ENCODE measurements around the gene CRACR2B.

The CRACR2B gene
- total RNA-seq, result 0.17 to 1.4 (median 0.44) reads per million in 3 donors

GRCh38 chr11:827897-828192, at the start of gene CRACR2B:
CRACR2B (plus strand) TSS chr11:827919; CDS start chr11:828608, 689 bp downstream.
- Histone ChIP-seq H3K4me3 (ENCODE audit: insufficient read depth, low read depth, low read length, poor library complexity, severe bottlenecking) (peak within 1 kb of the TSS; percentile 57), H3K9me3 (ENCODE audit: control insufficient read depth, low read length) (no peaks in the 10 kb centered on the region), H3K27ac (ENCODE audit: insufficient read depth, low read length, poor library complexity, severe bottlenecking) (peak within 1 kb of the TSS; percentile 48), H3K27me3 (replicated peaks; ENCODE audit: control insufficient read depth, insufficient read depth, low read length, poor library complexity, severe bottlenecking) (peaks cover 51% of the 10 kb centered on the region), H3K4me1 (ENCODE audit: control insufficient read depth, insufficient read depth, low read length, poor library complexity, severe bottlenecking) (peaks cover 38% of the 10 kb centered on the region), H3K36me3 (ENCODE audit: control insufficient read depth, insufficient read depth, low read length) (peaks cover 18% of the 10 kb centered on the region)
- DNase-seq, result no peak

GRCh38 chr11:778976-779954, 48.5 kb upstream of the CRACR2B start:
- Histone ChIP-seq H3K27ac (ENCODE audit: insufficient read depth, low read length, poor library complexity, severe bottlenecking) (no peak overlapping the region), H3K4me3 (ENCODE audit: insufficient read depth, low read depth, low read length, poor library complexity, severe bottlenecking) (no peak overlapping the region), H3K4me1 (ENCODE audit: control insufficient read depth, insufficient read depth, low read length, poor library complexity, severe bottlenecking) (peaks cover 22% of the 10 kb centered on the region), H3K9me3 (ENCODE audit: control insufficient read depth, low read length) (no peaks in the 10 kb centered on the region), H3K36me3 (ENCODE audit: control insufficient read depth, insufficient read depth, low read length) (no peaks in the 10 kb centered on the region), H3K27me3 (replicated peaks; ENCODE audit: control insufficient read depth, insufficient read depth, low read length, poor library complexity, severe bottlenecking) (no peaks in the 10 kb centered on the region)
- DNase-seq, result no peak

- Histone ChIP-seq H3K36me3 (ENCODE audit: control insufficient read depth, insufficient read depth, low read length) (no peaks in the 10 kb centered on the region), H3K27ac (ENCODE audit: insufficient read depth, low read length, poor library complexity, severe bottlenecking) (no peak overlapping the region), H3K4me1 (ENCODE audit: control insufficient read depth, insufficient read depth, low read length, poor library complexity, severe bottlenecking) (peaks cover 22% of the 10 kb centered on the region), H3K4me3 (ENCODE audit: insufficient read depth, low read depth, low read length, poor library complexity, severe bottlenecking) (no peak overlapping the region), H3K27me3 (replicated peaks; ENCODE audit: control insufficient read depth, insufficient read depth, low read length, poor library complexity, severe bottlenecking) (no peaks in the 10 kb centered on the region), H3K9me3 (ENCODE audit: control insufficient read depth, low read length) (no peaks in the 10 kb centered on the region)
- no peak for DNase-seq
These were observed 47.7 kb upstream of the CRACR2B start for GRCh38 chr11:779955-780532.

GRCh38 chr11:782264-783174, 45.2 kb upstream of the CRACR2B start:
- Histone ChIP-seq H3K4me1 (ENCODE audit: control insufficient read depth, insufficient read depth, low read length, poor library complexity, severe bottlenecking) (peaks cover 6% of the 10 kb centered on the region), H3K27ac (ENCODE audit: insufficient read depth, low read length, poor library complexity, severe bottlenecking) (no peak overlapping the region), H3K36me3 (ENCODE audit: control insufficient read depth, insufficient read depth, low read length) (no peaks in the 10 kb centered on the region), H3K9me3 (ENCODE audit: control insufficient read depth, low read length) (no peaks in the 10 kb centered on the region), H3K4me3 (ENCODE audit: insufficient read depth, low read depth, low read length, poor library complexity, severe bottlenecking) (no peak overlapping the region), H3K27me3 (replicated peaks; ENCODE audit: control insufficient read depth, insufficient read depth, low read length, poor library complexity, severe bottlenecking) (no peaks in the 10 kb centered on the region)
- DNase-seq, result no peak

- no peak overlapping the region for H3K4me3 ChIP-seq (ENCODE audit: insufficient read depth, low read depth, low read length, poor library complexity, severe bottlenecking)
- H3K27ac ChIP-seq (ENCODE audit: insufficient read depth, low read length, poor library complexity, severe bottlenecking), result no peak overlapping the region
- H3K36me3 ChIP-seq (ENCODE audit: control insufficient read depth, insufficient read depth, low read length), result no peaks in the 10 kb centered on the region
- peaks cover 5% of the 10 kb centered on the region for H3K4me1 ChIP-seq (ENCODE audit: control insufficient read depth, insufficient read depth, low read length, poor library complexity, severe bottlenecking)
- H3K9me3 ChIP-seq (ENCODE audit: control insufficient read depth, low read length), result no peaks in the 10 kb centered on the region
- DNase-seq, result no peak
- H3K27me3 ChIP-seq (replicated peaks; ENCODE audit: control insufficient read depth, insufficient read depth, low read length, poor library complexity, severe bottlenecking), result no peaks in the 10 kb centered on the region
These were observed 44.1 kb upstream of the CRACR2B start for GRCh38 chr11:783581-784015.

- H3K4me1 ChIP-seq (ENCODE audit: control insufficient read depth, insufficient read depth, low read length, poor library complexity, severe bottlenecking), result peaks cover 7% of the 10 kb centered on the region
- no peaks in the 10 kb centered on the region for H3K9me3 ChIP-seq (ENCODE audit: control insufficient read depth, low read length)
- no peak overlapping the region for H3K27ac ChIP-seq (ENCODE audit: insufficient read depth, low read length, poor library complexity, severe bottlenecking)
- no peaks in the 10 kb centered on the region for H3K27me3 ChIP-seq (replicated peaks; ENCODE audit: control insufficient read depth, insufficient read depth, low read length, poor library complexity, severe bottlenecking)
- DNase-seq, result no peak
- H3K4me3 ChIP-seq (ENCODE audit: insufficient read depth, low read depth, low read length, poor library complexity, severe bottlenecking), result no peak overlapping the region
- H3K36me3 ChIP-seq (ENCODE audit: control insufficient read depth, insufficient read depth, low read length), result peaks cover 2% of the 10 kb centered on the region
These were observed 41.3 kb upstream of the CRACR2B start for GRCh38 chr11:786235-787083.

- Histone ChIP-seq H3K4me3 (ENCODE audit: insufficient read depth, low read depth, low read length, poor library complexity, severe bottlenecking) (no peak overlapping the region), H3K27me3 (replicated peaks; ENCODE audit: control insufficient read depth, insufficient read depth, low read length, poor library complexity, severe bottlenecking) (no peaks in the 10 kb centered on the region), H3K4me1 (ENCODE audit: control insufficient read depth, insufficient read depth, low read length, poor library complexity, severe bottlenecking) (peaks cover 7% of the 10 kb centered on the region), H3K9me3 (ENCODE audit: control insufficient read depth, low read length) (no peaks in the 10 kb centered on the region), H3K27ac (ENCODE audit: insufficient read depth, low read length, poor library complexity, severe bottlenecking) (no peak overlapping the region), H3K36me3 (ENCODE audit: control insufficient read depth, insufficient read depth, low read length) (peaks cover 9% of the 10 kb centered on the region)
- DNase-seq, result no peak
These were observed 40.5 kb upstream of the CRACR2B start for GRCh38 chr11:787084-787675.

- Histone ChIP-seq H3K4me3 (ENCODE audit: insufficient read depth, low read depth, low read length, poor library complexity, severe bottlenecking) (no peak overlapping the region), H3K4me1 (ENCODE audit: control insufficient read depth, insufficient read depth, low read length, poor library complexity, severe bottlenecking) (peaks cover 7% of the 10 kb centered on the region), H3K9me3 (ENCODE audit: control insufficient read depth, low read length) (no peaks in the 10 kb centered on the region), H3K36me3 (ENCODE audit: control insufficient read depth, insufficient read depth, low read length) (peaks cover 17% of the 10 kb centered on the region), H3K27ac (ENCODE audit: insufficient read depth, low read length, poor library complexity, severe bottlenecking) (no peak overlapping the region), H3K27me3 (replicated peaks; ENCODE audit: control insufficient read depth, insufficient read depth, low read length, poor library complexity, severe bottlenecking) (no peaks in the 10 kb centered on the region)
- DNase-seq, result no peak
These were observed 39.6 kb upstream of the CRACR2B start for GRCh38 chr11:788009-788640.
